ENCODE measurements around the gene COL23A1. TPM values are rescaled to one million over a fixed set of nuclear protein-coding genes. Genes with fewer than 3 reads are reported as not detected.

The COL23A1 gene
- total and polyA plus RNA-seq, 2 experiments from 2014 or later, result 4.8 to 8.2 TPM

- TF ChIP-seq ZNF462 (CRISPR knock-in tag; IDR thresholded peaks at IDR 0.05) (no peak), REST (IDR thresholded peaks at IDR 0.05; ENCODE audit: unreplicated experiment) (no peak), POLR2AphosphoS5 (IDR thresholded peaks at IDR 0.05; ENCODE audit: low read depth) (no peak), ZNF114 (CRISPR knock-in tag; IDR thresholded peaks at IDR 0.05) (no peak), EZH2phosphoT487 (IDR thresholded peaks at IDR 0.05; ENCODE audit: unreplicated experiment) (no peak), CREB1 (CRISPR knock-in tag; IDR thresholded peaks at IDR 0.05; ENCODE audit: low read depth) (no peak), EZH2 (IDR thresholded peaks at IDR 0.05; ENCODE audit: low read depth, unreplicated experiment) (no peak), STAT1 (IDR thresholded peaks at IDR 0.05; ENCODE audit: unreplicated experiment) (no peak), JUNB (IDR thresholded peaks at IDR 0.05; ENCODE audit: unreplicated experiment) (no peak)
Observed at GRCh38 chr5:178355671-178356070, 234.5 kb downstream of the COL23A1 start (continued).

All from GM23338 (cell line).